Stomach smooth muscle (tissue), 2 donors: ENCODE data around the gene EGFL7.

ENCODE experiments used
- H3K27ac ChIP-seq: one replicate; pipeline ENCODE4 v1.7.0; 2013; ENCODE audit warnings: mild to moderate bottlenecking, low read length, inconsistent platforms
- H3K27me3 ChIP-seq, 2 donors: one replicate each; pipeline ENCODE4 v1.7.0; 2013; ENCODE audit warnings: low read length in 2 of 2; ENCODE audit not compliant: insufficient read depth in 2 of 2, control insufficient read depth in 1 of 2
- H3K36me3 ChIP-seq, 2 donors: one replicate each; pipeline ENCODE4 v1.7.0; 2013; ENCODE audit warnings: low read length in 2 of 2; ENCODE audit not compliant: control insufficient read depth in 2 of 2, insufficient read depth in 2 of 2
- H3K4me1 ChIP-seq: one replicate; pipeline ENCODE4 v1.7.0; 2013; ENCODE audit warnings: low read length; ENCODE audit not compliant: control insufficient read depth, insufficient read depth
- H3K4me3 ChIP-seq, 2 donors: one replicate each; pipeline ENCODE4 v1.7.0; 2013; ENCODE audit warnings: low read length in 2 of 2
- H3K9ac ChIP-seq, 2 donors: one replicate each; pipeline ENCODE4 v1.7.0; 2013; ENCODE audit warnings: low read length in 2 of 2, mild to moderate bottlenecking in 1 of 2
- H3K9me3 ChIP-seq, 2 donors: one replicate each; pipeline ENCODE4 v1.7.0; 2013; ENCODE audit warnings: low read length in 2 of 2; ENCODE audit not compliant: control insufficient read depth in 2 of 2
- donor health status: healthy.
- donor health status: Pancreatic carcinoma.

Gene EGFL7

DNA sequence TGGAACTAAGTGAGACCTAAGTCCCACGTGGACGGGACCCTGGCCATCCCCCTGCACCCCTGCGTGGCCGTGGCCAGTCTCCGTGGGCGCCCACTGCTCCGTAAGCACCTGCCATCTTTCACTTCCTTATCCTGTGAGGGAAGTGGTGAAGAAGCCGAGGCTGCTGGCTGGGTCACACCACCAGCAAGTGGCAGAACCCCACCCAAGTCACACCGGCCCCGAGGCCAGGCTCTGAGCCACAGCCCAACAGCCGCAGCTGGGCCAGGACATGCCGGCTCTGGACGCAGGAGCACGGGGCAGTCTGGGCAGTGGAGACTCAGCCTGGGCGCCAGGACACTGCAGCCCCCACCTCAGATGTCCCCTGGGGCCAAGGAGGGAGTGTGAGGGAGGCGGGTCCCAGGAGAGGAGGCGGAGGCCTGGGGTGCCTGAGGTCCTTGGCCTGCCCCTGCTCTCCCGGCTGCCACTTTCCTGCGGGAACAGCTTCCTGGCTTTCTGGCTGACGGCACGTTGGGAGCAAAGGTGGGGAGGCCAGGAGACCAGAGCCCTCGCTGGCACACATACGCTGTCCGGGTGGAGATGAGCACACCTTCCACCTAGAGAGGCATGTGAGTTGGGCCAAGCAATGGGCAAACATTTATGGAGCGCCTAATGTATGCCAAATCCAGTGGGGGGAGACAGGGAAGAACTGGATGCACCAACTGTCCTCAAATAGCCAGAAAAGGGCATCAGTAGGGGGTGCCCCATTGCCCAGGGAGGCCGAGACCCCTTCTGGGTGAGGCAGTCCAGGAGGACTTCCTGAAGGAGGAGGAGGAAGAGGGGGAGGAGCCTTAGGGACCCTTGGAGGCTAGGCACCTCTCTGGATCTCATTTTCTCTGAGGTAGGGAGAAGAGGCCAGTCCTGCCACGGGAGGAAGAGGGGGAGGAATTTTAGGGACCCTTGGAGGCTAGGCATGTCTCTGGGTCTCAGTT, 43.9 kb upstream of the EGFL7 start:
- H3K4me3 ChIP-seq = no peak overlapping the region
- no peaks in the 10 kb centered on the region for H3K27me3 ChIP-seq
- no peaks in the 10 kb centered on the region for H3K36me3 ChIP-seq
- no peaks in the 10 kb centered on the region for H3K9me3 ChIP-seq
- no peak overlapping the region for H3K27ac ChIP-seq
- peaks cover 6% of the 10 kb centered on the region for H3K4me1 ChIP-seq
- H3K9ac ChIP-seq = no peak overlapping the region

DNA sequence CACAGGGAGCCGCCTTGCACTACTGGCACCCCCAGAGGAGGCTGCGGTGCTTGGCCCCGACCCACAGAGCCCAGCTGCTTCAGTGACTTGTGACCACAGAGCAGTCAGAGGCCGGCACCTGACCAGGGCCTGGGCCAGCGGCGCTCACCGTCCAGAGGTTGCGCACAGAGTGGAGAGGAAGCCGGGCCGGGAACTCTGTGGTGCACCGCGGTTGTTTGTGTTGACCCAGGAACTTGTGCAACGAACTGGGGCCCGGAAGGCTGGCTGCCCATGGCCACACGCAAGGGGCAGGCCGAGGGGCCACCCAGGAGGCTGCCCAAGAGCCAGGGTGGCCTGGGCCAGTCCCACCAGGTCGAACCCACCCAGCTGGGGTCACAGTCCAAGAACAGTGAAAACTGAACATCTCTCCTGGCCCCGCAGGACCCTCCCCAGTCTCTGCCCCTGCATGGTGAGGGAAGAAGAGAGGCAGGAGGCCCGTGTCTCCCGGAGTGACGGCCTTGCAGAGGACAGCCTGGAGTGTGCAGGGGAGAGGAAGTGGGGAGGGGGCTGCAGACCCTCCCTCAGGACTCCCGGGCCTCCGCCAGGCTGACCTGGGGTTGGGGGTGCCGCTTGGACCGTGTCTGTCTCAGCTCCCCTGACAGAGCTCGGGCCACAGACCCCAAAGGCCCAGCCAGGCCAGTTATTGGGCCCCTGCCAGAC, 42.8 kb upstream of the EGFL7 start:
- Histone ChIP-seq H3K4me1 (peaks cover 15% of the 10 kb centered on the region), H3K27ac (no peak overlapping the region), H3K9me3 (no peaks in the 10 kb centered on the region), H3K9ac (no peak overlapping the region), H3K27me3 (no peaks in the 10 kb centered on the region), H3K36me3 (no peaks in the 10 kb centered on the region), H3K4me3 (no peak overlapping the region)

DNA sequence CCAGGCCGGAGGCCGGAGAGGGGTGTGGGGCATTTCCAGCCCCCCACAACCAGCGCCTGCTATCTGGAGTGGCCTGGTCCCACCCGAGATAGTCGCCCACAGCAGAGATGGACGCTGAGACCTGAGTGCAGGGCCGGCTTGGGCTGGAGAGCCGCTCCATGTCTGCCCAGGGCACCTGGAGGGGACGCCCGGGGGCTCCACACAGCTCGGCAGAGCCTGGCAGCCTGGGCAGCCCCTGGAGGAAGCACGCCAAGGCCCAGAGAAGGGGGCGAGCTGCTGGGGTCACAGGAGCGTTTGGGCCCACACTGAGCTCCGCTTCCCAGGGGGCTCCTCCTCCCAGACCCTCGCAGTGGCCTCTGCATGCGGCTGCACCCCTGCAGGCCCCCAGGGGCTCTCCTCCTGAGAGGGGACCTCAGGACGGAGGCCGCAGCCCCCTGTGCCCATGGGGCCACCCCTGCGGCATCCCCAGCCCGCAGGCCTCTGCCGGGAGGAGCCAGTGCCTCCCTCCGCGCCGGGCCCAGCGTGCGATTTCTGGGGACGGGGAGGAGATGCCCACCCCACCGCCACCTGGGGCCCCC, 42.2 kb upstream of the EGFL7 start:
- Histone ChIP-seq H3K4me3 (no peak overlapping the region), H3K4me1 (peaks cover 19% of the 10 kb centered on the region), H3K36me3 (no peaks in the 10 kb centered on the region), H3K27ac (no peak overlapping the region), H3K9me3 (no peaks in the 10 kb centered on the region), H3K9ac (no peak overlapping the region), H3K27me3 (no peaks in the 10 kb centered on the region)

DNA sequence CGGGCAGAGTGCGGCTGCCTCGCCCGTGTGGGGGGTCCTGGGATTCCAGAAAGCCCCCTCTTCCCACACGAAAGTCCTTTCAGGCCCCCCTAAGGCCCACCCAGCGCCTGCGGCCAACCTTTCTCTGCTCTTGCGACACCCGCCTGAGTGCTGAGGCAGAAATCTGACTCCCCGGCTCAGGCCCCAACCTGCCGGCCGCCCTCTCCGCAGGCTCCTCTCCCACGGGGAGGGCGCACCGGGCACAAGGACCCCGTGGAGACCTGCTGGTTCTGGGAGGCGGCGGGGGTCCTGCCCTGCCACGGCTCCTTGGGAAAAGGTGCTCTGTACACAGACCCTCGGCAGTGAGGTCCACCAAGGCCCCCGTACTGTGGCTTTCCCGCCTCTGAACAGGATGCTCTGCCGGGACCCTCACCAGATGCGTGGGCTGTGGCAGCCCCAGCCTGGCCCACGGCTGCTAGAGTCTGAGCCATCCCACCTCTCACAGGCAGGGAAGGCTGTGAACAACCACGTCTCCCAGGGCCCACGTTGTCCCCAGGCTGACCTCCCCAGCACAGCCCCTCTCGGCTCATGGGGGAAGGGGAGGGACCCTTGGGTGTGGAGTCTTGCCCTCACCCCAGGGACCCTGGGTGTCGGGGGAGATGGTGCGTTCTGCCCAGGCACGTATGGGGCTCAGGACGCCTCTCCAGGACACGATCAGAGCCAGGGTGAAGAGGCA, 41.5 kb upstream of the EGFL7 start:
- Histone ChIP-seq H3K9ac (no peak overlapping the region), H3K27ac (no peak overlapping the region), H3K27me3 (no peaks in the 10 kb centered on the region), H3K9me3 (no peaks in the 10 kb centered on the region), H3K4me1 (peaks cover 21% of the 10 kb centered on the region), H3K4me3 (no peak overlapping the region), H3K36me3 (no peaks in the 10 kb centered on the region)

DNA sequence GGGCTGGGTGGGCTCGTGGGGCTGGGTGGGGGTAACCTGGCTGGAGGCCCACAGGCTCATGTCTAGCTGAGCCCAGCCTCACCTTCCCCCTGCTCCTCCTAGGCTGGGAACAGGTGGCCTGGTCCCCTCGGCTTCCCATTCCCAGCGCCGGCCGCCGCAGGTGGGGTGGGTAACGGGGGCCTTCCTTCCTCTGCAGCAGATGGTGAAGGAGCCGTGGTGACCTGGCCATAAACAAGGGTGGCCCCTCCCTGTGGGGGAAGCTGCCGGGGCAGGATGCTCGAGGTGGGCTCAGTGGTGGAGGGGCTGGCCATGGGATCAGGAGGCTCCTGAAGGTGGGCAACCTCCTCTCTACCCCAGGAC, 41.0 kb upstream of the EGFL7 start:
- Histone ChIP-seq H3K4me1 (peaks cover 23% of the 10 kb centered on the region), H3K9me3 (no peaks in the 10 kb centered on the region), H3K27me3 (no peaks in the 10 kb centered on the region), H3K4me3 (no peak overlapping the region), H3K9ac (no peak overlapping the region), H3K36me3 (no peaks in the 10 kb centered on the region), H3K27ac (no peak overlapping the region)

DNA sequence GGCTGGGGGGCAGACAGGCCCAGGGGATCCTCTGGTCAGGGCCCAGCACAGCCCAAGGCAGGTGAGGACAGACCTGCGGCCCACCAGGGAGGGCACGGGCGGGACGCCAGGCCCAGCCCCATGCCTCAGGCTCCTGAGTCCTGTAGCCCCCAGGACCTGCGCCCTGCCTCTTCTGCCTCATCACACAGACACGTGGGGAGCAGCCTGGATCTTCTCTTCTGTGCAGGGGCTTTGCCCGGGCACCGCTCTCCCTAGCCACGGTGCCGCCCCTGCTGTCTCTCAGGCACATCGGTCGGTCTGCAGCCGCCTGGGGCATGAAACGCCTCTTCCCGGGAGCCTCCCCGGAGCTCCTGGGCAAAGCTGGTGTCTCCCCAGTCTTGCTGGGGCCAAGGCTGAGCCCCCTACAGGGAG, 40.2 kb upstream of the EGFL7 start:
- H3K36me3 ChIP-seq = no peaks in the 10 kb centered on the region
- peaks cover 23% of the 10 kb centered on the region for H3K4me1 ChIP-seq
- no peaks in the 10 kb centered on the region for H3K27me3 ChIP-seq
- no peak overlapping the region for H3K27ac ChIP-seq
- H3K9me3 ChIP-seq = no peaks in the 10 kb centered on the region
- no peak overlapping the region for H3K9ac ChIP-seq
- H3K4me3 ChIP-seq = no peak overlapping the region

DNA sequence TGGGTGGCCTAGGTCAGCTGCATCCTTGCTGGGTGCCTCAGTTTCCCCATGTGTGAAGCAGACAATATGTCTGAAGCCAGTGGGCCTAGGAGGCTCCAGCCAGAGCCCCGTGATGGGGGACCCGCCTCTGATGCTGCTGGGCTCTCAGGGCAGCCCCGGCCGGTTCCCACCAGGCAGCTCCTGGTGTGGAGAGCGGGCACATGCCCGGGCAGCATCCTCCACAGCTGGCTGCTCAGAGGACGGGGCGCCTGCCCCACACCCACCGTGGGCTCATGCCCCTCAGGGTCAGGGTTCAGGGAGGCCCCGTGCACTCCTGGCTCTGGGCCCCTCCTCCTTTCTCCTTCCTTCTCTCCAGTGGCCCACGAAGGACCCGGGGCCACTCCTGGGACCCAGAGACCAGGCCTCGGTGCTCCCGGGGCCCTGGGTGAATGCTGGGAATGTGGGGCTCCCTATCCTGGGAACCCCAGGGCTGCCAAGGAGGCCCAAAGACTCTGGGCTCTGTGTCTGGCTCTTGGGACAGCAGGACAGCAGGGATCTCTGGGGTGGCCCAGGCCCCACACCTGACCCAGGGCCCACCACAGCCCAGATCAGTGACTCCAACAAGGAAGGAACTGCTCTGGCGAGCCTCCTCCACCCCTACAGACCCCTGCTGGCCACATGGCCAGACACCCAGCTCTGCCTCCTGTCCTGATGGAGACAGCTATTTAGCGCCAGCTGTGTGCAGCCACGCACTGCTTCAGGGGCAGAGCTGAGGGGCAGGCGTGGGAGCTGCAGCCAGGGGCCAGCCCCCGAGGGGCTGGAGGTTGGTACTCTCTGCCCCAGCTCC, 39.5 kb upstream of the EGFL7 start:
- Histone ChIP-seq H3K4me3 (no peak overlapping the region), H3K27ac (no peak overlapping the region), H3K9ac (no peak overlapping the region), H3K27me3 (no peaks in the 10 kb centered on the region), H3K36me3 (no peaks in the 10 kb centered on the region), H3K4me1 (peaks cover 23% of the 10 kb centered on the region), H3K9me3 (no peaks in the 10 kb centered on the region)

DNA sequence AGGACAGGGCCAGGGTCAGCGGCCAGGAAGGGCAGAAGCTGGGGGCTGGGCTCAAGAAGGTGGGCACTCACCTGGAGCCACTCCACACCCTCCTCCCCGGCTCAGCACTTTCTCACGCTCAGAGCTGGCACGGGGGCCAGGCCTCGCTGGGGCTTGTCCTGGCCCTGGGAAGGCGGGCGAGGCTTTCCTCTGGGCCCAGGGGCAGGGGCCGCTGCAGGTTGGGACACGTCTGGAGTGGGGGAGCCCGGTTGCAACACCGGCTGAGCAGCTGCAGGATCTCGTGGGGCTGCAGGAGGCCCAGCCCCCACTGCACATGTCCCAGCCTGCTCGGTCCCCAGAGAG, 38.9 kb upstream of the EGFL7 start:
- H3K9me3 ChIP-seq = no peaks in the 10 kb centered on the region
- no peak overlapping the region for H3K9ac ChIP-seq
- no peak overlapping the region for H3K27ac ChIP-seq
- no peaks in the 10 kb centered on the region for H3K36me3 ChIP-seq
- peaks cover 23% of the 10 kb centered on the region for H3K4me1 ChIP-seq
- H3K4me3 ChIP-seq = no peak overlapping the region
- no peaks in the 10 kb centered on the region for H3K27me3 ChIP-seq

DNA sequence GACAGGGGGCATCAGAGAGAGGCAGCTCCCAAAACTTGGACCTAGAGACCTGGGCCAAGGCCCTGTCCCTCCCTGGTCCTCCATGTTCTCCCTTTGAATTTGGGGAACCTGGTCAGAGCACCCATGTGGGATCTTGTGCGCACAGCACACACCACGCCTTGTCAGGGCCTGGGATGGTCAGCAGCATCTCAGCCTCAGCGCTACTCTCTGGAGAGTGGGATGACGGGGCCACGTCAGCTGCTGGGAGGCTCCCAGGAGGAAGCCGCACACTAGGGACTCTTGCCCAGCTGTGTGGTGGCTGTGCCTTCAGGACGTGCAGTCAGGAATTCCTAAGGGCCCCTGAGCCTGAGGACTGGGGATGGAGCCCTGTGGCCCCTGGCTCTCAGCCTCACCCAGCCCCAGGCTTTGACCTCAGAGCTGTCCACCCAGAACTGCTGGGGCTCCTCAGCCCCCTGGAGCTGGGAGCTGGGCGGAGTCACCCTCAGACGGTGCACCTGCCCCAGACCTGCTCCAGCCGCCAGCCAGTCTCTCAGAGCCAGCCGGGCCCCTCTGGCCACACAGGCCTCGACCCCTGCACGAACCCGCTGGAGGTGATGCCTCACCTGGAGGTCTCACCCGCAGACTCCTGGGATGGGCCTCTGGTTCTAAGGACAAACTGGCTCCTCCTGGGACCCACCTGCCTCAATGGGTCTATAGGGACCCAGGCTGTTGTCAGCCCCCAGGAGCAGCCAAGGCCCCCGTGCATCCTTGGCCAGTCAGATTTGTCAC, 38.3 kb upstream of the EGFL7 start:
- H3K27me3 ChIP-seq = no peaks in the 10 kb centered on the region
- H3K36me3 ChIP-seq = no peaks in the 10 kb centered on the region
- H3K4me1 ChIP-seq = peaks cover 23% of the 10 kb centered on the region
- no peak overlapping the region for H3K9ac ChIP-seq
- H3K4me3 ChIP-seq = no peak overlapping the region
- H3K27ac ChIP-seq = no peak overlapping the region
- no peaks in the 10 kb centered on the region for H3K9me3 ChIP-seq
